Measurements from ENCODE around the gene KCTD1.
A peak's percentile ranks its signal among the peaks of the same experiment; 100 is the strongest.

KCTD1 gene

DNA sequence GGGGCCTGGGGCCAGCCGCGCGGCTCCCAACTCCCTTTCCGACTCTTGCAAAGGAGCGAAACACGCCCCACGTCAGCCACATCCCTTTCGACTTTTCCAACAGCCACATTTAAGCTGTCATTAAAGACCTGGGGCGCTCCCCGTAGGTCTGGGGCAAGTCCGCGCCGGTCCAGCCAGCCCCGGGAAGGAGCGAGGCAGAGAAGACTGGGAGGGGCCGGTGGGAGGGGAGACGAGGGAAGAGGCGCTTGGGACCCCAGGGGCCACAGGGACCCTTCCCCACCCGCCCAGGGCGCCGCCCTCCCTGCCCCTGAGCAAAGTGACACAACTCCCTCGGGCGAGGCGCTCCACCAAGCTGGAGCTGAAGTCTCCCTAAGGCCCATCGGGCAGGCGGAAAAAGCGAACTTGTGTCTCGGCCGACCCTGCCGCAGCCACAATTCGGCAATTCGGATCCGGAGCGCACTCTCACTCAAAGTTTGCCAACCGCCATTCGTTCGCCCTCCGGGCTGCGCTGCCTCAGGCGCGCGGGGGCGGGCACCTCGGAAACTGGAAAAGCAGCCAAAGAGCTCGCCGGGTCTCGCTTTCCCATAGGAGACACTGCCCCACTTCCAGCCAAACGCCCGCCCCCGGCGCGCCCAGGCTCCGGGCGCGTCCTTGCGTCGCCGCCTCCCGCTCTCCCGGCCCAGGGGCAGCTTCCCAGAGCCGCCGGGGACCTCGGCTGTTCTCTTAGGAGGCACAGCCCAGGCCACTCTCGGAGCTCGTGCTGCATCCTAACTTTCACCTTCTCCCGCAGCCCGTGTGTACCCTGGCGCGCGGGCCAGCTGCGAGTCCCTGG, 1.1 kb upstream of the KCTD1 start:
- DNase-seq = peak; percentile 37

DNA sequence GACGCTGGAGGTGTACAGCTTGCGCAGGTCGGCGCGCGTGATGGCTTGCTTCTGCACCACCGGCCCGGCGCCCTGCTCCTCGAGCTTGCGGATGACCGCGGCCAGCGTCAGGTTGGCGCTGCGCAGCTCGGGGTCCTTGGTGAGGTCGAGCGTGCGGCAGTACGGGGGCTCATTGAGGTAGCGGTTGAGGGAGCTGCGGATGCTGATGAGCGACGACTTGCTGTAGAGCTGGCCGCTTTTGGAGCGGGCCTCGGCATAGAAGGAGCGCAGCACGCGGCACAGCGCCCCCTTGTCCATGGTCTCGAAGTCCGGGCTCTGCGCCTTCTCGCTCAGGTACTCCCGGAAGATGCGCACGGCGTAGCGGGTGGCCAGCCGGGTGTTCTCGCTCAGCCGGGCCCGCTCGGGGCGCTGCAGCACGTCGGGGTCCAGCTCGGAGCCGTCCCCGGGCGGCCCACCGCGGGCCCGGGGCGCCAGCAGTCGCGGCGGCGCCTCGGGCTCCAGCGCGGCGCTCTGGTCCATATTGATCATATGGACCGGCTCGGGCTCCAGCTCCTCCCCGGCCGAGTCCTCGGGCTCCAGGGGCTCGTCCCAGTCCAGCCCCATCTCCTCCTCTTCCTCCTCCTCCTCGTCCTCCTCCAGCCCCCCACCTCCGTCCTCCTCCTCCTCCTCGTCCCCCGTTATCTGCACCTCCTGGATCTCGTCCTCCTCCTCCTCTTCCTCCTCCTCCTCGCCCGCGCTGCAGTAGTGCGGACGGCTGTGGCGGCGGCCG, 523 bp downstream of the KCTD1 start:
- peak; percentile 74 for DNase-seq

DNA sequence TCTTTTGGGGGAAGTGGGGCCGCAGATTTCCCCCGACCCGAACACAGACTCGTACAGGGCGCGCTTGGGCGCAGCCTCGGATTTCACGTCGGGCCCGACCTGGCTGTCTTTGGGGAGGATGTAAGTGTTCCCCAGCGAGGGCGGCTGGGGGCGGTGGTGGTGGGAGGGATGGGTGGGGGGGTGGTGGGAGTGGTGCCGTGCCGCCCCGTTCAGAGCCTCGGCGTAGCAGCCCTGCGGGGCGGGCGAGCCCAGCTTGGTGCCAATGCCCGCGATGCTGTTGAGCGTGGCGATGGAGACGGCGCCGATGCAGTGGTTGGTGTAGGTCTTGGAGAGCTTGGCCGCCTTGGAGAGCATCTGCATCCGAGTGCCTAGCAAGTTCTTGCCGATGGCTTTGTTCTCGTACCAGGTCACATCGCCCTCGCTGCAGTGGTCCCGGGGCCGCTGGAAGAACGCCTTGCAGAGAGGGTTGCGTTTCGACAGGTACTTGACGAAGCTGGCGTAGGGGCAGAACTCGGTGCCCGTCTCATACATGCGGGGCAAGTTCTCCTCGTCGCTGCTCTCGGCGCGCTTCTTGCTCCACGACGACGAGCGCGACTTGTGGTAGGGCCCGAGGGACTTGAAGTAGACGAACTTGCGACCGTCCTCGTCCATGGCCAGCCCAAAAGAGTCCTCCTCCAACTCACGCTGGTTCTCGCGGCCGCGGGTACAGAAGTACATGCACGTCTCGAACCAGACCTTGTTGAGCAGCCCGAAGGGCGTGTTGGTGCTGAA, 1.3 kb downstream of the KCTD1 start:
- no peak for DNase-seq

DNA sequence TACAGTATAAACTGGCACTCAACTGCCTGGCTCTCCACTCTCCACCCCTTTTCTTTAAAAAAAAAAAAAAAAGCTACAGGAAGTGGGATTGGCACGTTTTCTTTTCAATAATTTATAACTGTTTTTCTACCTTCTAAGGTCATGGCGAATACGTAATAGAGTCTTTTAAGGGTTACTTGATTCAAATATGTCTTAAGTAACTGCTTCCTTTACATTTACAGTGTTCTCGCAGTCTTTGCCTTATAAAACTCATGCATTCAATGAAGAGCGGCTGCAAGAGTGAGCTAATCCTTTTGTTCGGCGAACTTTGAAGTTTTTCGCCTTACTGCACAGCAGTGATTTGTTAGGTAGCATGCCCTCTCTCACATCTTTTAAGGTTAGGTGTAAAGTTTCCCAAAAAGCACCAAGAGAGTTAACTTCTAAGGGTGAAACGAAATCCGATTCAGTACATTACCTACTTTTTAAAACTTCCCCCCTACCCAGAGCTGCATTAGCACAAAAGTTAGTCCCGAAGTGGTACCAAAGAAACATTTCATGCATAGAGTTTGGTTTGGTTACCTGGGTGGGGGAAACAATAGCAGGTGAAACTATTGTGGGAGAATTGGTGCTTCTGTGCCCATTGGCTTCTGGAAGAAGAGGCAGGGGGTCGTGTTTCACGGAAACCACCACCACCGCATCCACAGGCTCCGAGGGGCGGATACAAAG, 2.0 kb downstream of the KCTD1 start:
- DNase-seq = no peak

DNA sequence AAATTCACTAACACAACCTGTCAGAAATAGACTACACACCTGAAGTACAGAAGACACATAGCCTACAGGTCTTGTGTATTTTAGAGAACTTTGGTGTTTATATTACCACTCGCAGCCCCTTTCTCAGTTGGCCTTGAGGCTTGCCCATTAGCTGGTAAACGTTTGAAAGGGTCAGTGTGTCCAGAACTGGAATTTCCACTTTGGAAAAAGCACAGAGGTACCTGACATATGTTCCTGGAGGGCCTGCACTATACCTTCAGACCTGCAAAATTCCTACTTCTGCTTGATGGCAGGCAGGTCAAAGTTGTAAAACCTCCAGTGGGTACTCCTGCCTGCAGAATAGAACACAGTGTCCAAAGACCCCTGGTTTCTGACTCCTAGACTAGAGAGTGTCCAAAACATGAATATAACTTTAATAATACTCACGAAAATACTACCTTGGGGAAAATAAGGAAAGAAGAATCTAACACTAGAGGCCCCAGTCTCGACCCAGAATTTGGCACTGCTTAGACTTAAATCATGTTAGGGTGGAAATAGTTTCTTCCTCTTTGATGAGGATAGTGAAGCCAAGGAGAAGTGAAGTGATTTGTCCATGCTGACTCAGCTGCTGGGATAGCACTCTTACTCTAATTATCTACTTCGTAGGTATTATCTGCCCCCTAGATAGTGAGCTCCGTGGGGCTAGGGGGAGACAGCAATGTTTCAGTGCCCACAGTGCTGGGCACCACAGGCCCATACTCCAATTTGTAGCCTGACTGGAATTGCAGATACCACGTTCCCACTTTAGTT, 2.8 kb downstream of the KCTD1 start:
- DNase-seq = no peak

DNA sequence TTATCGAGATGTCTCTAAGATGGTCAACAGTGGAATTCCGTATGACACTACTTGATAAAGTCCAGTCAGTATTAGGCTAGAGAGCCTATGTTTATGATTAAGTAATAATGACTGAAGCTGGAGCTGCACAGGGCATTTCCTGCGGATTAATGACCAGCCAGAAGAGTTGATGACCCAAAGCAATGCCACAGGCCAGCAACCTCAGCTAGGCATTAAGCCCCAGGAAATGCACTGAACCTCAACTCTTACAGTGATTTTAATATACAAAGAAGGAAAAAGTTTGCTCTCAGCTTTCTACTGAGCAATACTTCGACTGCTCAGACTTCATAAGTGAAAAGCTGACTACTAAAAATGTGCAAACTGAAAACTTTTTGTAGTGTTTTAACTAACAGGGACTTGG, 3.9 kb downstream of the KCTD1 start:
- DNase-seq = no peak

DNA sequence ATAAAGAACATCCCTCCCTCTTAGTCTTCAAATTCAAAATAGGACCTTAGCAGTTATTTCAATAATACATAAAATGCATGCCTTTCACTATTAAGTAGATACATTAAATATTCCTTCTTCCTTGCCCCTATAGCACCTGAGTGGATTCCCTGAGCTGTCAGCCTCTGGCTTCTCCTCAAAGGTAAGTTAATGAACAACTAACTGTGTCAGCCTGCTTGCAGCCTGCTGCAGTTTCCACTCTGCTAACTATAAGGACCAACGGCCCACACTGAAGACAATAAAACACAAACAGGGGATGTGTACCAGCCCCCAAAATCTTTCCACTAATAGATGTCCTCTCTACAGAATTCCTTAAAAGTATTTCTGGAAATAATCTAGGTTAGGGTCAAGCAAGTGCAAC, 5.0 kb downstream of the KCTD1 start:
- DNase-seq = no peak

DNA sequence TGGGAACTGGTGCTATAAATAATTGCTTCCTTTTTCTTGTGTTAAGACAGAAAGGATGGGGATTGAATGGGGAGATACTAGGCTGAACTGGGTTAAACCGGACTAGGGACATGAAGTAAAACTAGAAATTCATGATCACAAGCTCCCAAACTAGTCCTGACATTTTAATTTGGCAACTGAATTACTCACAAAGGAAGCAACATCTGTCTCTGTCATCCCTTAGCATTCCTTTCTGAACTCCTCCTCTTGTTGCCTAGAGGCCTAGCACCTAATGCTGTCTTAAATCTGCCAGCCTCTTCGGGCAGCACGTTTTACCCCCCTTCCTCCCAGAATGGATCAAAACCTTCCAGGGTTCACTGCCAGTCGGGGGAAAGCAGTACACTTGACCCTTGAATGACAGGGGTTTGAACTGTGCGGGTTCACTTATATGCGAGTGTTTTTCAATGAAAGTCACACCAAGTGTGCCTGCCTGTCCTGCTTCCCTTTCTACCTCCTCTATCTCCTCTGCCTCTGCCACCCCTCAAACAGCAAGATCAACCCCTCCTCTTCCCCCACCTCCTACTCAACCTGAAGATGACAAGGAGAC, 8.2 kb downstream of the KCTD1 start:
- no peak for DNase-seq

DNA sequence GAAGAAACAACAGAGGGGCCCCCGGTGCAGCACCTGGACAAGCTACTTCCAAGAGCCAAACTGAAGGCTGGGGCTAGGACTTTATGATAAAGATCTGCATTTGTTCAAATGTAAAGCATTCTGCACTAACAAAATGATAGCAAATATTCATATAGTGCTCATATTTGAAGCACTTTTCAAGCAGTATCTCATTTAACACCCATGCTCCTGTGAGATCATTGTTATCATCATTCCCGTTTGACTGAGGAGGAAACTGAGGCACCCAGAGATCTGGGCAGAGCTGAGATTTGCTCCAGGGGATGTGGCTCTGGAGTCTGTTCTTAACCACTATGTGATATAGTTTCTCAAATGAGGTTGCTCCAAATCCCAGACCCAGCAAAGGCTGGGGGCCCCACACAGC, 9.8 kb downstream of the KCTD1 start:
- no peak for DNase-seq

DNA sequence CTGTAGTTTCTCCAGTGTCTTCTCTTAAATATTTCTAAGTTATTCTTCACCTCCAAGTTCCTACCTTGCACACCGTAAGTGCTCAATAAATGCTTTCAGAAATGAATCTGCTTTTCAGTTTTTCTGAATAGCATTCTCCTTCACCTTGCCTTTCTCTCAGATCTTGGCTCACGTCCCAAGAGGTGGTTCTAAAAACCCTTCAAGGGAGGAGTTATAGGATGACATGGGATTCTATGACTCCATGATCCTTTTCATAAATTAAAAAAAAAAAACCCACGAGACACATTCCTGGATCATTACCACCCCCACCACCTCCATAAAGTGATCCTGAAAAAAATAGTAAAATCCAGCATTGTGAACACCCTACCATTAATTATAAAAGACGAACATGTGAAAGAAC, 11.7 kb downstream of the KCTD1 start:
- no peak for DNase-seq

DNA sequence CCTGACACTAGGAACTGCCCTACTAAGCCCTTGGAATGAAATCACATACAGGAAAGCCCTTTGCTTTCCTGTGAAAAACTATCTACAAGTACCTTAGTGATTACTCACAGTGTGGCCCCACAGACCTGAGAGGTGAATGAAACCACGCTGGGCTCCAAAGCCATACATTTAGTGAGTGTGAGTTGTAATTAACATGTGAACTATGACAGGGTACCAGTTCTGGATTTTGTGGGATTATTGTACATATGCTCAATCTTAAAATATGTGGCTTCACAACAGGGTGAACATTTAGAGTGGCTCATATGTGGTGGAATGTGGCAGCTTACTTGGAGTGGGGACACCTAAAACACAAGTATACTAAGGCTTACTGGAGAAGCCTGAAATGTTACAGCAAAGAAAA, 12.3 kb downstream of the KCTD1 start:
- DNase-seq = peak; percentile 26

DNA sequence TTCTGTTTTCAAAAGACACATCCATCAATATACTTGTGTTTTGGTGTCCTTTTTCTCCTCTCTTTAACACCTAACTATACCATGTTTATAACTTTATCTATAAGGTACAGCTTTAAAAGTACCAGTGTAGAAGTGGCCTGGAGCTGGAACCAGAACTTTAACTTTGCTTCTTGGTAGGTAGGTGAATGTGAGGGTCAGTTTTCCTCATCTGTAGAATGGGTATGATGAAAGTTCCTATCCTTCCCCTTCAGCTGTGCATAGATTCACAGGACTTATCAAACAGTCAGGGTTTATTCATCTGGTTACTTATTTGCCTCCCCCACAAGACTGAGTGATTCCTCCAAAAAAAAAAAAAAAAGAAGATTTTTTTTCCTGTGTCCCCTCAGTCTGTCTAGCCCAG, 12.7 kb downstream of the KCTD1 start:
- DNase-seq = no peak

DNA sequence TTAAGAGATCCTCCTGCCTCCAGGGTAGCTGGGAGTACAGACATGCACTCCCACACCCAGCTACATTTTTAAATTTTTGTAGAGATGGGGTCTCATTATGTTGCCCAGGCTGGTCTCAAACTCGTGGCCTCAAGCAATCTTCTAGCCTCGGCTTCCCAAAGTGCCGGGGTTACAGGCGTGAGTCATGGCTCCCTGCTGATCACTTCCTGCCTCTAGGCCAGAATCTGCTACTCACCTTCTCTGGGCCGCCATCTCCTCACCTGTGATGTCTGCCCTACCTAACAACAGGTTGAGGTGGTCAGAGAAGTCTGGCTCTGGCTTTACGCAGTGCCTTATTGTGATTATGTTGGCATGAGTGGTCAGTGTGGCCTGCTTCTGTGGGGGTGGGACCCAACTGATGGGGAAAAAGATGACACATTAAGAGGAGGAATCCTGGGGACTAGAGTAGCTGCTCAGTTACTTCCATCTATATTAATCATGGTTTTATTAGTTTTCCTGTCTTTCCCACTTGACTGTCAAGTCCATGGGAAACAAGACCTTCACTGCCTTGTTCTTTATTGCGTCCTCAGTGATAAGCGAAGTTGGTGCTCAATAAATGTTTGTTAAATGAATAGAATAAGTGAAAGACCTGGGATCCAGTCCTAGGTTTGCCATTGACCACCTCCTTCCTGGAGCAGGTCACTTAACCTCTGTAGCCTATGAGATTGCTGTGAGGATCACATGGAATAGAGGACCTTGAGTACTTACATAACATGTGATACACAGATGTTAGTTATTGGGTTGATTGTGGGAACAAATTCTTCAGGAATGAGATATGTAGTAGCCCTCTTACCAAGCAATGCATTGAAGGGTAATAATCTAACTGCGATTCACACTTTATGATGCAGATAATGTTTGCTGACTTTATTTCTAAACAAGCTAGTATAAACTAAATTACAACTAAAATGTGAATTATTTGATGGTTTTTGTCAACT, 15.7 kb downstream of the KCTD1 start:
- DNase-seq = no peak

DNA sequence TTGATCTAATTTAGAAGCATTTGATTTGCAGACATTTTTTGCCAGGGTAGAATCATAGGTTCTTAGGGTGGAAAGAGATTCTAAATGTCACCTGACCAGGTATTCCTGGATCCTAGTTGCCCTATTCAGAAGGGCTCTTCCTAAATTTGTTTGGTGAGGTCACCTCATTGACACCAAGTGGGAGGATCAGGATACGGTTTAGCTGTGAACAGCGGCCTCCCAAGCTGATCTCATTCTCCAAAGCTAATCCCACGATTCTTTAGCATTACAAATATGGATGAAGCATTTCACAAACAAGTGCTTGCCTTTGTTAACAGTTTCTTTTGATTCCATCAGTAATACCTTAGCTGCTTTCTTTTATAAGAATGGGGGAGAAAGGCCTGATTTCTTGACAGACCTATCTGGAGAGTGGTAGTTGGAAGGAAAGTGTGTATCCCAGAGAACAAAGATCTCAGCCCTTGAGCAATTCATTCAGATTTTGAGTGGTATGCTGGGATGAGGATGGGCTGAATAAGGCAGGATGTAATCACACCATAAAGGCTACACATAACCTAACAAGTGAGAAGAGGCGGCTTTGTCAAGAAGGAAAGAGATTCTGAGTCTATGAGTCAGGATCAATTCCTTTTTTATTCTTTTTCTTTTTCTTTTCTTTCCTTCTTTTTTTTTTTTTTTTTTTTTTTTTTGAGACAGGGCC, 16.6 kb downstream of the KCTD1 start:
- DNase-seq = no peak

DNA sequence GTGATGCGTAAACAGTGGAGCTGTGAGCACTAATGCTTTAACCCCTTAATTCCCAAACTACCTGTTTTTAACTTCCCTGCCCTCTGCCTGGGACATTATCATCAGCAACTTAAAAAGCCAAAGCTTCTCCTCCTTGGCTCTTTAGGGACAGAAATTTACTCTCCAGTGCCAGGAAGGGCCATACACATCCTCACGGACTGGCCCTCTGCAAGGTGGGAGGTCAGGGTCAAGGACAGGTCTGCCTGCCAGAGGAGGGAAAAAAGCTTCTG, 21.5 kb downstream of the KCTD1 start:
- DNase-seq = no peak

DNA sequence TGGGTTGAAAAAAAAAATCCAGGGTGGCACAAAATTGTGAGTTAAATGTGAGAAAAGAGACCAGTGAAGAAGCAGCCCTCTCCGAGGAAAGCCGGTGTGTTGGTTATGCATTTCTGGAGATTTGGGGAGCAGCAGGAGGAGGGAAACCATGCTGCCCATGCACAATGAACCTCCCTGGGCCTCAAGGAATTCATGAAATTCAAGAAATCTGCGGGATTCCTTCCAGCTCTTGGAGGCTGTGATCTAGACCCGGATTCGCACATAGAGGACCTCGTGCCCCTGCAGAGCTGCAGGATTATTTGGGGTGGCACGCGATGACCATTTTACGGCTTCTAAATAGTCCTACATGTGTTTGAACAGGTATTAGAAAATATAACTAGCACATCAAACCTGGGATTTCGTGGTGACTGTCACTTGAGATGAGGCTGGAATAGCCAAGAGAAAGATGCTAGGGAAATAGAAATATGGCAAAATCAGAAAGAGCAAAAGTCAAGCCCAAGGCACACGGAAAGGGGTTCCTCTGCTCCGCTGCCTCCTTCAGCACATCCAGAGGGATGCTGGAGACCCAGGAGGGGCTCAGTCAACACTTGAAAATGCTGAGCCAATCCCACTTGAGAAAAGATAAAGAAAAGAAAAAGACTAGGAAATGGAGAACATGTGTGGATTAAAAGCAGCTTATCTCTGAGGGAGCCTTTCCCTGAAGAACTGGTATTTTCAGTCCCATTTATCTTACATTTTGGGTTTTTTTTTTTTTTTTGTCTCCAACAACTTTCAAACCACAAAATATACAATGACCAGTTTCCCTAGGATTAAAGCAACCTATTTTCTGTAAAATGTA, 22.0 kb downstream of the KCTD1 start:
- no peak for DNase-seq

DNA sequence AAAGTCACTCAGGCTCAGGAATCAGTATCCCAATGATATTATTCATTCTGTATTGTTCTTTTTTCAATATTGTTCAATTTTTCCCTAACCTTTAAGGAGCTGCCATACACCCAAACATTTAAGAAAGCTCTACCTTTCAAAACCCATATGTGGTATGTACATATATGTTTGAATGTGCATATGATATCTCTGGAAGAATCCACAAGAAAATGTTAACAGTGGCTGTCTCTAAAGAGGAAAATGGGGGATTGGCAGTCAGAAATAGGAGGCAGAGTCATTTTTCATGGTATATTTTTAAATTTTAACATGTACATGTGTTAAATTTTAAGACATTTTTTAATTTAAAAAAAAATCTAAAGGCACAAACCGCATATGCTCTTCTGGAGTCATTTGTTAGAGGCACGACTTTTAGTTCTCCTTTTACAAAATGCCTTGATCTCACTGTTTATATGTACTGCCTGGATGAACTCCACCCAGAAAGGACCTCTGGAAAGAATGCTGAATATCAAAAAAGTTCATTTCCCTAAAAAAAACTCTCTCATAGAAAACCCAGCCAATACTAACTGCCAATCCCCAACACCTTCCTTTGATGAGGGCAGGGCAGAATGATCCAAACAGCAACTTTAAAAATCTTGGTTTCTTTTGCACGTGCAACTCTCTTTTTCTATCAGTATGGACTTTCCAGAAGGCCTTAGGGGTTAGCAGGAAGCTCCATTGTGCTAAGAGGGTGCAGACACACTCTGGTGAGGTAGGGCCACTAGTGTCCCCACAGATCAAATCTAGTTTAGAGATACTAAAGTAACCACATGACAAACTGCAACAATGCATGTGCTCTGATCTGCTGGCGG, 23.6 kb downstream of the KCTD1 start:
- no peak for DNase-seq

DNA sequence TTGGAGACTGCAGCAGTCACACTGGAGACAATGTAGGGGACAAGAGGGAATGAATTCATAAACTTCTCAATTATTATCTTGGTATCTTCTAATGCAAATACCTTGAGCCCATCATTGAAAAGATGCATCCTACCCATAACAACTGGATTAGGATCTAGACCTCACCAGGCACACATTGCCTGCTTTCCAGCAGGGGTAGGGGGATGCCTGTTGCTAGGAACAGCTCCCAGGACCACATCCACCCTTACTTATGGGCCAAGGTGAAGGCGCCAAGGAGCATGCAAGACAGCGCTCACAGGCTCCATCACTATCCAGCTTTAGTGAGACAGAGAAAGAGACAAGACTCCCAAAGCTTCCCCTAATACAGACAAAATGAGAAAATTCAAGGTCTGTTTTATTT, 24.4 kb downstream of the KCTD1 start:
- DNase-seq = no peak

Measured in stimulated activated CD8-positive, alpha-beta memory T cell treated with anti-CD3 and anti-CD28 coated beads, Interleukin-4, amount 100 ng/mL, for 48 hours (primary cell).